T-cell (primary cell): ENCODE data around the gene MRPL43. TPM values are rescaled to one million over a fixed set of nuclear protein-coding genes. Genes with fewer than 3 reads are reported as not detected.

Source experiments
- ATAC-seq, 4 experiments: fragments of 200-7000 bp in 3 of 4; fragments of 150-1000 bp in 1 of 4; cut with Tn5 transposase; replicated peaks in 1 of 4; 1 replicate in 3 of 4; 2 replicates in 1 of 4; pipeline ENCODE4 v1.10.0; 2021; ENCODE audit warnings: moderate library complexity in 3 of 4, mild to moderate bottlenecking in 2 of 4, moderate number of reproducible peaks in 1 of 4
- CTCF ChIA-PET, 2 donors: fragments of 300-600 bp; sonication (Branson Sonifier 250); formaldehyde crosslinking; loops; one replicate each; lab custom pipeline; 2022; ENCODE audit warnings: antibody characterized with exemption in 2 of 2; lab: Charles Lee
- POLR2A ChIA-PET, 2 donors: fragments of 300-600 bp; sonication (Branson Sonifier 250); formaldehyde crosslinking; loops; one replicate each; lab custom pipeline; 2022; ENCODE audit warnings: antibody characterized with exemption in 2 of 2; lab: Charles Lee
- DNase-seq, 35 experiments: peaks; one replicate each; pipeline versions ENCODE4 v3.0.0 to v3.0.0-alpha.2; 2013 to 2023
- H3K27ac ChIP-seq: one replicate; pipeline ENCODE4 v1.5.1; 2013; ENCODE audit warnings: low read length
- H3K27me3 ChIP-seq, 2 experiments: replicated peaks in 1 of 2; 1 replicate in 1 of 2; 2 replicates in 1 of 2; pipeline versions ENCODE4 v1.6.1 to v1.7.0; 2013; ENCODE audit warnings: low read length in 1 of 2, mixed read lengths in 1 of 2; ENCODE audit not compliant: control insufficient read depth in 2 of 2, insufficient read depth in 2 of 2; ENCODE audit errors: extremely low read depth in 1 of 2
- H3K36me3 ChIP-seq, 2 donors: 1 replicate in 1 of 2; 2 replicates in 1 of 2; pipeline versions ENCODE4 v1.6.1 to v1.7.0; 2013; ENCODE audit warnings: low read length in 1 of 2; ENCODE audit not compliant: control insufficient read depth in 2 of 2, insufficient read depth in 1 of 2; ENCODE audit errors: extremely low read depth in 1 of 2
- H3K4me1 ChIP-seq, 2 experiments: 1 replicate in 1 of 2; 2 replicates in 1 of 2; pipeline versions ENCODE4 v1.6.1 to v1.7.0; 2013; ENCODE audit warnings: low read length in 2 of 2, mixed read lengths in 1 of 2; ENCODE audit not compliant: insufficient read depth in 2 of 2, control insufficient read depth in 1 of 2; ENCODE audit errors: extremely low read depth in 1 of 2
- H3K4me3 ChIP-seq, 2 donors: 1 replicate in 1 of 2; 2 replicates in 1 of 2; pipeline versions ENCODE4 v1.5.1 to v1.7.0; 2013; ENCODE audit warnings: mild to moderate bottlenecking in 2 of 2, low read length in 1 of 2, moderate library complexity in 1 of 2; ENCODE audit not compliant: control insufficient read depth in 1 of 2; ENCODE audit errors: extremely low read depth in 1 of 2
- H3K9me3 ChIP-seq: 2 replicates; pipeline ENCODE4 v1.7.0; 2013
- H3K27ac Mint-ChIP-seq, 2 donors: one replicate each; pipeline ENCODE4 v1.8.0; 2020 to 2021; ENCODE audit warnings: mild to moderate bottlenecking in 2 of 2, mixed read lengths in 2 of 2
- H3K27me3 Mint-ChIP-seq, 2 donors: one replicate each; pipeline ENCODE4 v1.8.0; 2021 to 2022; ENCODE audit warnings: mixed read lengths in 2 of 2
- H3K36me3 Mint-ChIP-seq: one replicate; pipeline ENCODE4 v1.8.0; 2021; ENCODE audit warnings: mixed read lengths
- H3K4me1 Mint-ChIP-seq, 3 donors: one replicate each; pipeline ENCODE4 v1.8.0; 2020 to 2022; ENCODE audit warnings: mixed read lengths in 3 of 3, mild to moderate bottlenecking in 1 of 3
- H3K4me3 Mint-ChIP-seq, 3 donors: one replicate each; pipeline ENCODE4 v1.8.0; 2020 to 2022; ENCODE audit warnings: mild to moderate bottlenecking in 3 of 3, mixed read lengths in 3 of 3, moderate library complexity in 3 of 3
- H3K9me3 Mint-ChIP-seq, 3 donors: one replicate each; pipeline ENCODE4 v1.8.0; 2020 to 2022; ENCODE audit warnings: mixed read lengths in 3 of 3
- WGBS: methylation state at CpG from one replicate; pipeline ENCODE4 v1.1.5; 2013; ENCODE audit warnings: missing lambda C conversion rate; ENCODE audit not compliant: insufficient coverage; 5-methylcytosine and 5-hydroxymethylcytosine counted together
- total RNA-seq, 35 experiments: library from RNA in 6 of 35; stranded (reverse) in 6 of 35; fragments of 120-200 nt in 1 of 35; gene quantifications; one replicate each; pipeline versions ENCODE4 v1.2.1 to v1.2.4 and lab custom pipeline; 2013 to 2026

Gene MRPL43
- total RNA-seq, 5 donors from 2014 or later (not counting 1 experiment from before 2014, with no cell fraction given): 36.2 to 67.6 (median 60.4) TPM

DNA sequence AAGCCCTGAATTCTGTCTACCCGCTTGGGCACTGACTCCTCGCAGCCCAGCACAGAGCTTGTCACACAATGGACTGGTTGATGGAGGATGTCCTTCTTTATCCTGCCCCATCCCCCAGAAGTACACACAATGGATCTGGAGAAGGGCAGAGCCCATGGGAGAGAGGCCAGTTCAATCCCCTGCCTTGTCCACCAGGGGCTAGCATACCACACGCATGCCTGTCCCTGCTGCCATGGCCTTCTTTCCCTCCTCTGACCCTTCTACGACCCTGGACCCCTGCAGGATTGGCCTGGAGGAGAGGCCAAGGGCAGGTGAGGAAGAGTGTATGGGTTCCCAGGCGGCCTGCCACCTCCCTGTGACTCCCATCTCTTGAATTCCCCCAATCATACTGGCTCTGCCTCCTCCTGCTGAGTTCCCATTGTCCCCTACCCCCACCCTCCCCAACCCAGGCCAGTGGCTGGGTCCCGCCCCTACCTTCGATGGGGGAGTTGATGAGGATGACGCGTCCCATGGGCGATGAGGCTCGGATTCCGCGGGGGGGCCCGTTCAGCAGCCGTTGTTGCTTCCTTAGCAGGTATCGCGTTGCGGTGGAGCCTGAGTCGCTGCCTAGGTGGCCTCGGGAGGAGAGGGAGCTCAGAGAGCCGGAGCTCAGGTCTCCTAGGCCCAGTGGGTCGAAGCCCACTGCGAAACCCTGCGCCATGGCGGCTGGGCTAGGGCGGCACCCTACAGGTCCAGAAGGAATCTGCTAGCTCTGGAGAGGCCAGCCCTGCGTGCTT, 42.4 kb upstream of the MRPL43 start:
- WGBS: 74% methylated on average over 20 of the region's 27 CpGs
- H3K27ac Mint-ChIP-seq: no peak overlapping the region
- POLR2A ChIA-PET: interaction anchor here in 1 of 2 donors (0.6 to 1.5 kb wide), 4 partner anchors 8 to 23 kb away, joined by 3 to 5 read pairs (median 4); no protein-coding TSS in a partner anchor
- no peaks in the 10 kb centered on the region for H3K27me3 Mint-ChIP-seq
- CTCF ChIA-PET: interaction anchor here (0.6 to 1.9 kb wide), 11 partner anchors 8 to 366 kb away, joined by 3 to 7 read pairs (median 3); partner anchors contain the start of gene KAZALD1 (in 1 of the 2)
- no peaks in the 10 kb centered on the region for H3K9me3 Mint-ChIP-seq
- Histone ChIP-seq H3K4me1 (peaks cover 7 to 27% of the 10 kb centered on the region in 2 experiments), H3K4me3 (no peak overlapping the region), H3K36me3 (peaks cover 0 to 3% of the 10 kb centered on the region in 2 donors), H3K9me3 (no peaks in the 10 kb centered on the region), H3K27me3 (peaks cover 0 to 11% of the 10 kb centered on the region in 2 experiments), H3K27ac (no peak overlapping the region)
- DNase-seq (no peak), ATAC-seq (no peak)
- H3K4me1 Mint-ChIP-seq: peaks cover 17 to 26% (median 20%) of the 10 kb centered on the region in 3 donors
- H3K36me3 Mint-ChIP-seq: peaks cover 4% of the 10 kb centered on the region
- peak overlapping the region in 1 of 3 donors; percentile 91 for H3K4me3 Mint-ChIP-seq

DNA sequence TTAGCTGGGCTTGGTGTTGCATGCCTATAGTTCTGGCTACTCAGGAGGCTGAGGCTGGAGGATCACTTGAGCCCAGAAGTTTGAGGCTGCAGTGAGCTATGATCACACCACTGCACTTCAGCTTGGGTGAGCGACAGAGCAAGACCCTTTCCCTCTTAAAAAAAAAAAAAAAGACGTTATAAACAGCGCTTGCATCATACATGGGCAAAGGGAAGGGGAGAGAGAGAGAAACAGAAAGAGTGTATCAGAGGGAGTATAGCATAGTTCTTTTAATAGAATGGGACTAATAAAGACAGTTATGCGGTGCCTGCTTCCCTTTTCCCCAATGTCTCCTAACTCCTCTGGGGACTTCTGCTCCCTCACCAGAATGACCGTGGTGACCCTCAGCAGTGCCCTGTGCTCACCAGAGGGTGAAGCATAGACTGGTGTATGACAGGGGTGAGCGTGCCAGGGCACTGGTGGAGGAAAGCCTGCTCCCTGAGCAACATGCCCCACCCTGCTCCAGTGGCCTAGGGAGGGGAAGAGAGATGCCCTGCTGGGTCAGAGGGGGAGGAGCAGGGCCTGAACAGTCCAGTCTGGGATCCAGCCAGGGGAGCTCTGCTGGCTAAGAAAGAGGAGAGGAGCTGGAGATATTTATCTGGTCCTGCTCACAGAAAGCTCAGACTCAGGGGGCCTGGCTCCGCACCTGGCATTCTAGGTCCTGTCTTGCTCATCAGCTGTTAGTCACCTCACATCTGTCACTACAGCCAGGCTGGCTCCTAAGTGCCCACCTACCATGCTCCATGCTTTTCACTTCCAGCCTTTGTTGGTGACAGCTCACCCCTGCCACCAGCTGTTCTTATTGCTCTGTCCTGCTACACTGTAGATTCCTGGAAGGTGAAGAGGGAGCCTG, 41.4 kb upstream of the MRPL43 start:
- WGBS: 71% methylated on average over 2 of the region's 7 CpGs
- Mint-ChIP-seq H3K27ac (no peak overlapping the region), H3K9me3 (no peaks in the 10 kb centered on the region), H3K36me3 (no peaks in the 10 kb centered on the region), H3K4me1 (peaks cover 15 to 26% (median 17%) of the 10 kb centered on the region in 3 donors), H3K27me3 (no peaks in the 10 kb centered on the region), H3K4me3 (no peak overlapping the region)
- ATAC-seq (no peak), DNase-seq (no peak)
- Histone ChIP-seq H3K27me3 (peaks cover 0 to 11% of the 10 kb centered on the region in 2 experiments), H3K9me3 (no peaks in the 10 kb centered on the region), H3K27ac (no peak overlapping the region), H3K4me1 (peaks cover 7 to 27% of the 10 kb centered on the region in 2 experiments), H3K4me3 (no peak overlapping the region), H3K36me3 (no peaks in the 10 kb centered on the region)
- ChIA-PET POLR2A (interaction anchor here (0.6 to 1.1 kb wide), 5 partner anchors 9 to 265 kb away, joined by 3 to 4 read pairs (median 3); no protein-coding TSS in a partner anchor), CTCF (interaction anchor here (0.6 to 1.2 kb wide), 7 partner anchors 10 to 30 kb away, joined by 3 to 4 read pairs (median 3); no protein-coding TSS in a partner anchor)

- no peak overlapping the region for H3K27ac ChIP-seq
- ATAC-seq (no peak), DNase-seq (no peak)
- H3K36me3 ChIP-seq: no peaks in the 10 kb centered on the region
- no peak overlapping the region for H3K4me3 Mint-ChIP-seq
- no peak overlapping the region for H3K27ac Mint-ChIP-seq
- POLR2A ChIA-PET: no interaction called here
- 86% methylated on average over 6 of the region's 10 CpGs for WGBS
- peaks cover 0 to under 1% of the 10 kb centered on the region in 2 donors for H3K27me3 Mint-ChIP-seq
- H3K4me1 ChIP-seq: peaks cover 2 to 15% of the 10 kb centered on the region in 2 experiments
- H3K4me3 ChIP-seq: no peak overlapping the region
- peaks cover 2 to 12% (median 4%) of the 10 kb centered on the region in 3 donors for H3K4me1 Mint-ChIP-seq
- CTCF ChIA-PET: interaction anchor here in 1 of 2 donors (0.5 kb wide), 1 partner anchor 565 kb away, joined by 3 read pairs; no protein-coding TSS in a partner anchor
- no peaks in the 10 kb centered on the region for H3K9me3 ChIP-seq
- H3K27me3 ChIP-seq: peaks cover 0 to 14% of the 10 kb centered on the region in 2 experiments
- H3K36me3 Mint-ChIP-seq: no peaks in the 10 kb centered on the region
- H3K9me3 Mint-ChIP-seq: no peaks in the 10 kb centered on the region
Measured at GRCh38 chr10:101027106-101027720, 39.9 kb upstream of the MRPL43 start.

DNA sequence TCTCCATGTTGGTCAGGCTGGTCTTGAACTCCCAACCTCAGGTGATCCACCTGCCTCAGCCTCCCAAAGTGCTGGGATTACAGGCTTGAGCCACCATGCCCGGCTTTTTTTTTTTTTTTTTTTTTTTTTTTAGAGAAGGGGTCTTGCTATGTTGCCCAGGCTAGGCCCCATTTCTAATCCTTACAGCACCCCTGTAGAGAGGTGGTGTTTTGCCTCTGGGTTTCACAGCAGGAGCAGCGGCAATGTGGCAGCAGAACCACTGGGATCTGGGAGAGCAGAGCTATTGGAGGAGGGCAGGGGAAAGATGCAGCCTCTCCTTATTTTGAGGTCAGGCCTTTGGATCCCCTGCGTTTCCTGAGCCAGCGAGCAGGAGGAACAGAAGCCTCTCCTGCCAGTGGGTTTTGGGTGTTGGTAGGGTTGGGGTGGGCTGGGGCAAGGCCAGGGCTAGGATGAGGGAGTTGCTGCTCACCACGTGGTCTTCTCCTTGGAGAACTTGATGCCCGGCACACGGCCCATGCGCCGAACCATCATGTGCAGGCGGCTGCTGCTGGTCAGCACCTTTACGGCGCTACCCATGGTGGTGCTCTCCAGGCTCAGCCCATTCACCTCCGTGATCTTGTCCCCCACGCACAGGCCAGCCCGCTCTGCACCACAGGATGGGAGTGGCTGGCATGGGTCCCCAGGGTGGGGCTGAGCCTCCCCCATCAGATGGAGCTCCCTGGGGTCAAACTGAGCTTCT, 35.8 kb upstream of the MRPL43 start:
- CTCF ChIA-PET: no interaction called here

DNA sequence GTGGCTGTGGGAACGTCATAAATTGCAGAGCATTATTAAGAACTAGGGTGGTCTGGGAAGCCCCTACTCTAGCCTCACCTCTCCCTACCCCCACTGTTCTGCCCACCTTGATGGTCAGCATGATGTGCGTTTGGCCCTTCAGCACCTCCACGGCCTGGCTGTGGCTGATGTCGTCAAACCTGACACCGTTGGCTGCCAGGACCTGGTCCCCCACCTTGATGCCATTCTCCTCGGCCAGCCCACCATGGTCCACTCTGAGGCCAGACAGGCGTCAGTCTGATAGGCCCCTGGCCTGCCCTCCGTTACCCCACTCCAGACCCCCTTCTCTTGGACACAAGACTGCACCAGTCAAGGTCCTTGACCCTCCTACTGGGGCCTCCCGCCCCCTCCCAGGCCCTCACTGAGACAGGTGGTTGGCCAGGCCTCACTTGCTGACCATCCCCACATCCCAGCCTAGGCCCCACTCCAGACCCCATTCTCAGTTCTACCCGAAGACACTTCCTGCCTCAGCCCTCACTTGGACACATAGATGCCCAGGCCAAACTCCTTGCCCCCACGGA, 34.5 kb upstream of the MRPL43 start:
- 74% methylated on average over 10 of the region's 11 CpGs for WGBS
- peaks cover 0 to 8% of the 10 kb centered on the region in 2 experiments for H3K4me1 ChIP-seq
- CTCF ChIA-PET: interaction anchor here (0.6 to 0.7 kb wide), 4 partner anchors 9 to 100 kb away, joined by 3 to 7 read pairs (median 4); no protein-coding TSS in a partner anchor

More for the DNA sequence above, 35.8 kb upstream of the MRPL43 start:
- no peak overlapping the region for H3K4me3 ChIP-seq
- H3K36me3 Mint-ChIP-seq: no peaks in the 10 kb centered on the region
- no peaks in the 10 kb centered on the region for H3K9me3 Mint-ChIP-seq
- ATAC-seq (no peak), DNase-seq (no peak)
- no peak overlapping the region for H3K27ac Mint-ChIP-seq
- POLR2A ChIA-PET: interaction anchor here in 1 of 2 donors (0.5 to 0.7 kb wide), 2 partner anchors 8 to 18 kb away, joined by 3 read pairs; no protein-coding TSS in a partner anchor
- peaks cover 0 to 34% of the 10 kb centered on the region in 2 experiments for H3K27me3 ChIP-seq
- H3K27ac ChIP-seq: no peak overlapping the region
- H3K36me3 ChIP-seq: no peaks in the 10 kb centered on the region
- H3K9me3 ChIP-seq: no peaks in the 10 kb centered on the region
- WGBS: 95% methylated on average over 13 of the region's 15 CpGs
- peaks cover 0 to 8% of the 10 kb centered on the region in 2 experiments for H3K4me1 ChIP-seq
- H3K4me3 Mint-ChIP-seq: no peak overlapping the region
- H3K27me3 Mint-ChIP-seq: peaks cover 20 to 26% of the 10 kb centered on the region in 2 donors
- peaks cover 5 to 6% (median 6%) of the 10 kb centered on the region in 3 donors for H3K4me1 Mint-ChIP-seq

More for the DNA sequence above, 34.5 kb upstream of the MRPL43 start:
- Mint-ChIP-seq H3K4me3 (no peak overlapping the region), H3K36me3 (no peaks in the 10 kb centered on the region), H3K4me1 (peaks cover 5 to 6% (median 6%) of the 10 kb centered on the region in 3 donors), H3K27me3 (peaks cover 32 to 35% of the 10 kb centered on the region in 2 donors), H3K27ac (no peak overlapping the region), H3K9me3 (no peaks in the 10 kb centered on the region)
- H3K9me3 ChIP-seq: no peaks in the 10 kb centered on the region
- H3K36me3 ChIP-seq: no peaks in the 10 kb centered on the region
- POLR2A ChIA-PET: interaction anchor here in 1 of 2 donors (0.5 kb wide), 1 partner anchor 106 kb away, joined by 3 read pairs; no protein-coding TSS in a partner anchor
- no peak overlapping the region for H3K27ac ChIP-seq
- no peak for ATAC-seq
- no peak for DNase-seq
- H3K4me3 ChIP-seq: no peak overlapping the region
- peaks cover 0 to 47% of the 10 kb centered on the region in 2 experiments for H3K27me3 ChIP-seq
